Tongue (tissue), 2 donors: ENCODE results near the gene FARSA. TPM values are rescaled to one million over a fixed set of nuclear protein-coding genes. Genes with fewer than 3 reads are reported as not detected.
"Not testable (repeated sequence)": the region's sequence is repeated elsewhere in the genome, so short reads cannot be mapped to it uniquely, and the experiment has no call there.

Source experiments
- DNase-seq: peaks from one replicate; pipeline ENCODE4 v3.0.0-alpha.2; 2015
- total RNA-seq: library from RNA; depleted of rRNA; stranded (reverse); fragments of >200 nt; gene quantifications from one replicate; pipeline ENCODE4 v1.2.3, GENCODE V29; 2014

Gene FARSA
- total RNA-seq, result 36.9 TPM

DNA sequence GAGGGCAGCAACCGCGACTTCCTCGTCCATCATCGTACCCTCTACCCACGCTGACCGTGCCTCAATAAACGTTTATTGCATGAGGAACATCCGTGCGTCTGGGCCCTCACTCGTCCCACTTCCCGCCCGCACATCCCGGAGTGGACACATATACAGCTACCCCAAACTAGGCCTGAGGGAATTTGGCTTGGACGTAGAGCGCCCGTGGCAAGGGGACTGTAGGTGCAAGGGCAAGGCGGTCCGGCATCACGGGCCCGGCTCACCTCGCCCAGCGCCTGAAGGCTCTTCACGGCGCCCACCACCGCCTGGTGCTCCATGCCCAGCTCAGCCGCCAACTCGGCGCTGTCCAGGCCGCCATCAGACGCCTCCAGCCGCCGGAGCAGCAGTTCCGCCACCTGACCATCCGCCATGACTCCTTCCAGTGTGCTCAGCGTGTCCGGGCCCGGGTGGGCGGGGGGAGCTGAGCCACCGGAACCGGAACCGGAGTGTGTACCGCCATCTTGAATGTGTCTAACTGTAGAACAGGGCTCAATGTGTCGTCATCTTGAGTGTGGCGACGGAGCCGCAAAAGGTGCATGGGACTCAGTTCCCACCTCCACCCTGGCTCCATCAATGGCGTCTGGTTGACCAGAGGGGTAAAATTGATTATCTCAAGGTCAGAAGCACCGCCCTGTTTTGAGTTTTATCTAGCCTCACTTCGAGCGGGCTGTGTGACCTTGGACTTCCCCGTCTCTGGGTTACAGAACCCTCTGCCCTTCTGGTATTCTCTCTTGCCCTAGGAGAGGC, at the start of gene FARSA:
Gene FARSA (minus strand): TSS at position 425 of the 786 bp plus-strand sequence. CDS start 15 bp downstream, at position 410.
- DNase-seq, result peak; percentile 96

DNA sequence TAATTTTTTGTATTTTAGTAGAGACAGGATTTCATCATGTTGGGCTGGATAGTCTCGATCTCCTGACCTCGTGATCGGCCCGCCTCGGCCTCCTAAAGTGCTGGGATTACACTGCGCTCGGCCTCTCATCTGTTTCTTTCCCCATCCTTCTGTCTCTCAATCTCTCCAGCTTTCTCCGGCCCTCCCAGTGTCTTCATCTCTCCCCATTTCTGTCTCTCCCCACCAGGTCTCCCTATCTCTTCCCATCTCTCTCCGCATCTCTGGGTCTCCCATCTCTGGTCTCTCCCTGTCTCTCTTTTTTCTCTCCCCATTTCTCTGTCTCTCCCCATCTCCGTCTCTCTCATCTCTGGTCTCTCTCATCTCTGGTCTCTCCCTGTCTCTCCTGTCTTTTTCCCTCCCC, 49.6 kb upstream of the FARSA start:
- DNase-seq, result no peak

DNA sequence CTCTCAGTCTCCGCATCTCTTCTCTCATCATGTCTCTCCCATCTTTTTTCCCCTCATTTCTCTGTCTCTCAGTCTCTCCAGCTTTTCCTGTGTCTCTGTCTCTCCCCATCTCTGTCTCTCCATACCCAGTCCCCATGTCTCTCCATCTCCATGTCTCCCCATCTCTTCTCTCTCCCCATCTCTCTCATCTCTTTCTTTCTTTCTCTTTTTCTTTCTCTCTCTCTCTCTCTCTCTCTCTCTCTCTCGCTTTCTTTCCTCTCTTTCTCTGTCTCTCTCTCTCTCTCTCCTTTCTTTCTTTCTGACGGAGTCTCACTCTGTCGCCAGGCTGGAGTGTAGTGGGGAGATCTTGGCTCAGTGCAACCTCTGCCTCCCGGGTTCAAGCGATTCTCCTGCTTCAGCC, 49.1 kb upstream of the FARSA start:
- DNase-seq, result no peak

DNA sequence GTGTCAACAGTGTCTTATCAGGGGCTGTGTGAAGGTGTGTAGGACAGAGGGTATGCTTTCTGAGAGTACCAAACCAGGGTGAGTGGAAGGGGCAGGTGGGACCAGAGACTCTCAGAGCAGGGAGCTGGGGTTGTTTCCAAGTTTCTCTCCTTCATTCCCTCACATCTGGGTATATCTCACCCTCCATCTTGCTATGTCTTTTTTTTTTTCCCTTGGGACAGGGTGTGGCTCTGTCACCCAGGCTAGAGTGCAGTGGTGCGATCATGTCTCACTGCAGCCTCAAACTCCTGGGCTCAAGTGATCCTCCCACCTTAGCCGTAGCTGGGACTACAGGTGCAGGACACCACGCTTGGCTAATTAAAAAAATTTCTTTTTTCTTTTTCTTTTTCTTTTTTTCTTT, 46.5 kb upstream of the FARSA start:
- DNase-seq, result no peak

DNA sequence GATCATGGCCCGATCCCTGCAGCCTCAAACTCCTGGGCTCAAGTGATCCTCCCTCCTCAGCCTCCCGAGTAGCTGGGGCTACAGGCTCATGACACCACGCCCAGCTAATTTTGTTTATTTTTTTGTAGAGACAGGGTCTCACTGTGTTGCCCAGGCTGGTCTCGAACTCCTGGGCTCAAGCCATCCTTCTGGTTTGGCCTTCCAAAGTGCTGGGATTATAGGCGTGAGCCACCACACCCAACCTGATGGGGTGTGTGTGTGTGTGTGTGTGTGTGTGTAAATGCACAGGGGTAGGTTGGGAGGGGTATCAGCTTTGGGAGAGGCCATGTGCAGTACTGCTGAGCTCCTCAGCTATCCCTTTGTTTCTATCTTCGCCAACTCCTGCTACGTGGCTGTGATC, 42.6 kb upstream of the FARSA start:
- not testable (repeated sequence) for DNase-seq

- no peak for DNase-seq
Observed at GRCh38 chr19:12975221-12975741, 41.8 kb upstream of the FARSA start.

DNA sequence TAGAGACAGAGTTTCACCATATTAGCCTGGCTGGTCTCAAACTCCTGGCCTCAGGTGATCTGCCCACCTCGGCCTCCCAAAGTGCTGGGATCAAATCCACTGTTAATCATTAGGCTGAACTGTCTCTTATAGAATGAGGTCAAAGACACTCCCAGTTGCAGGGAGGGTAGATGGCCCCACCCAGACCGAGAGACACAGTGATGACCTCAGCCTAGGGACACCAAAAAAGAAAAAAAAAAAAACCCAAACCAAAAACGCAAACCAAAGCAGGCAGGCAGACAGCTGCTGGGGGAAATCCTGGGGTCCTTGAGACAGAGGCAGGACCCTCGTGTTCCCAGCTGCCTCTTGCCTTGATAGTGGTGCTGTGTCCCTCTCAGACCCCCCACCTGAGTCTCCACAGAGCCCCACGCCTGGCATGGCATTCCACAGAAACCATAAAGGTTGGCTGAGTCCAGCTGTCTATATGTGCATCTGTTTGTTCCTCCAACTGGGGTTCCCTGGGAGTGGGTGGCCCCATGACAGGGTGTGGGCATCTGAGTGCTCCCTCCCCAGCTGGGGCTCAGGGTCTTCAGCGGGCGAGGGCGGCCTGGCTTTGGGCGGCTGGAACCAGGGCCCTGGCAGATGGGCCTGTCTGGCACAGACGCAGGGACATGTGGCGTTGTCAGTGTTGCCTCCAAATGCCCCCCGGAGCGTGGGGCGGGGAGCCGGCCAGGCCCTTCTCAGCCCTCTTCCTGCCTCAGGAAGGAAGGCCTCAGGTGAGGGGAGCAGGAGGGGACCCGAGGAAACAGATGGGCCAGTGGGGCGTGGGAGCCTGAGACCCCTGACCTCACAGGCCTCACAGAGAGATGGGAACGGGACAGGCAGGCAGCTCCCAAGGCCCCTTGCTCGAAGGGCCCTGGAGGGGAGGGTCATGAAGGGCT, 41.0 kb upstream of the FARSA start:
- DNase-seq, result peak; percentile 67

DNA sequence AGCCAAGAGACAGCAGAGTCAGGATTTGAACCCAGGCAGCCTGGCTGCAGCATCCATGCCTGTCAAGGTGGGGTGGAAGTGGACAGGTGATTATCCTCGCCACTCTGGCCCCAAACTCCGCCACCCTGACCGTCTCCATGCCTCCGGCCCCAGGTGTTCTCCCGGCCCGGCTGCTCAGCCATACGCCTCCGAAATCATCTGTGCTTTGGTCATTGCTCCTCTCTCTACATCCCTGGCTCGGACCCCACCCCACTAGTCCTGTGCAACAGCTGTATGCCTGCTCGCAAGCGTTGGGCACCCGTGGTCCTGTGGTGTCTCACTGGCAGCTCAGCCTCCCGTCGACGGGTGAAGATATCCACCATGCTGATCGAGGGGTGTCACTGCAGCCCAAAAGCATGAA, 39.7 kb upstream of the FARSA start:
- DNase-seq, result no peak

GRCh38 chr19:12970070-12970820, 36.7 kb upstream of the FARSA start:
- no peak for DNase-seq

GRCh38 chr19:12969292-12969988, 35.9 kb upstream of the FARSA start, which contains the start of gene DAND5:
Gene DAND5 (plus strand): TSS chr19:12969576. CDS start chr19:12969661, 85 bp downstream.
- DNase-seq, result no peak

- DNase-seq, result no peak
Observed at GRCh38 chr19:12967907-12968306, 34.4 kb upstream of the FARSA start.

GRCh38 chr19:12965812-12966135, 32.3 kb upstream of the FARSA start:
- DNase-seq, result no peak

GRCh38 chr19:12965017-12965811, 31.7 kb upstream of the FARSA start:
- peak; percentile 82 for DNase-seq

GRCh38 chr19:12959481-12959880, 26.0 kb upstream of the FARSA start:
- DNase-seq, result no peak

- DNase-seq, result not testable (repeated sequence)
Observed at GRCh38 chr19:12957389-12957952, 24.0 kb upstream of the FARSA start.

GRCh38 chr19:12956446-12957388, 23.2 kb upstream of the FARSA start, which contains the start of gene GADD45GIP1:
Gene GADD45GIP1 (minus strand): TSS chr19:12957223. CDS start chr19:12957212, 11 bp downstream.
- DNase-seq, result peak; percentile 86

DNA sequence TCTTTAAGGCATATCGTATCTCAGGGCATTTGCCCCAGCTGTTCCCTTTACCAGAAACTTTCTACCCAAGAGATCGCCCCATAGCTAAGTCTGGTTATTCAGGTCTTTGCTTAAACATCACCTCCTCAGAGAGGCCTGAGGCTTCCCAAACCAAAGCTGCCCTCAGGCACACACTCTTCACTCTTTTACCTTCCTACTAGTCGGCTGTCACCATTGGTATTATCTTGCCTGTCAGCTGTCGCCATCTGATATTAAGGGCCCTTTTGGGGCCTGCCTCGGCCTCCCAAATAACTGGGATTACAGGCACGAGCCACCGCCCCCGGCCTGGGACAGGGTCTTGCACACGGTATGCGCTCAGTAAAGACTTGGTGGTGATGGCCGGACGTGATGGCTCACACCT, 22.5 kb upstream of the FARSA start:
- no peak for DNase-seq

GRCh38 chr19:12955575-12955974, 22.1 kb upstream of the FARSA start:
- not testable (repeated sequence) for DNase-seq

GRCh38 chr19:12954612-12954962, 21.1 kb upstream of the FARSA start:
- DNase-seq, result no peak
